HepG2 (cell line): Measurements from ENCODE around the gene TRPC4AP. TPM values are rescaled to one million over a fixed set of nuclear protein-coding genes. Genes with fewer than 3 reads are reported as not detected.

Experiments
- CEBPB ChIP-seq: IDR thresholded peaks from 2 replicates; pipeline ENCODE4 v1.6.1; 2011; ENCODE audit warnings: low read depth, low read length, improper control_type of control experiment, borderline replicate concordance
- E2F5 ChIP-seq: sonication (generic); formaldehyde crosslinking; conservative IDR thresholded peaks from 2 replicates; pipeline ENCODE4 v1.4.0; 2020; ENCODE audit warnings: missing genetic modification reagents
- HIC2 ChIP-seq: sonication (generic); formaldehyde crosslinking; IDR thresholded peaks from 2 replicates; pipeline ENCODE4 v1.9.0; 2022; ENCODE audit warnings: low read depth, missing genetic modification reagents
- HIVEP1 ChIP-seq: sonication (generic); formaldehyde crosslinking; IDR thresholded peaks from 2 replicates; pipeline ENCODE4 v1.4.0; 2020; ENCODE audit warnings: mild to moderate bottlenecking, missing genetic modification reagents
- PRMT3 ChIP-seq: sonication (generic); formaldehyde crosslinking; IDR thresholded peaks from 2 replicates; pipeline ENCODE4 v1.8.1; 2022; ENCODE audit warnings: low read depth, mild to moderate bottlenecking, moderate library complexity, missing genetic modification reagents, borderline replicate concordance
- RAD51 ChIP-seq: fragments of 450-650 bp; IDR thresholded peaks from 2 replicates; pipeline ENCODE4 v1.6.1; 2016; ENCODE audit warnings: borderline replicate concordance
- TFDP2 ChIP-seq: sonication (generic); formaldehyde crosslinking; IDR thresholded peaks from 2 replicates; pipeline ENCODE4 v1.4.0; 2020; ENCODE audit warnings: missing genetic modification reagents
- THAP8 ChIP-seq: sonication (generic); formaldehyde crosslinking; IDR thresholded peaks from 2 replicates; pipeline ENCODE4 v1.5.1; 2020; ENCODE audit warnings: missing genetic modification reagents, mild to moderate bottlenecking, borderline replicate concordance
- ZNF124 ChIP-seq: sonication (generic); formaldehyde crosslinking; IDR thresholded peaks from 2 replicates; pipeline ENCODE4 v1.4.0; 2020; ENCODE audit warnings: missing genetic modification reagents
- ZNF263 ChIP-seq: sonication (generic); formaldehyde crosslinking; IDR thresholded peaks from 2 replicates; pipeline ENCODE4 v1.4.0; 2020; ENCODE audit warnings: missing genetic modification reagents
- ZNF441 ChIP-seq: sonication (generic); formaldehyde crosslinking; IDR thresholded peaks from 2 replicates; pipeline ENCODE4 v1.7.0; 2021; ENCODE audit warnings: missing genetic modification reagents, borderline replicate concordance
- ZNF576 ChIP-seq: sonication (generic); formaldehyde crosslinking; IDR thresholded peaks from 2 replicates; pipeline ENCODE4 v1.4.0; 2020; ENCODE audit warnings: mild to moderate bottlenecking, missing genetic modification reagents
- ZNF674 ChIP-seq: sonication (generic); formaldehyde crosslinking; IDR thresholded peaks from 2 replicates; pipeline ENCODE4 v1.5.0; 2020; ENCODE audit warnings: low read depth, mild to moderate bottlenecking, missing genetic modification reagents
- ZNF777 ChIP-seq: sonication (generic); formaldehyde crosslinking; IDR thresholded peaks from 2 replicates; pipeline ENCODE4 v1.4.0; 2020; ENCODE audit warnings: missing genetic modification reagents
- ZNF792 ChIP-seq: IDR thresholded peaks from 2 replicates; pipeline ENCODE4 v1.6.1; 2016
- ZXDC ChIP-seq: sonication (generic); formaldehyde crosslinking; IDR thresholded peaks from 2 replicates; pipeline ENCODE4 v1.5.0; 2020; ENCODE audit warnings: mild to moderate bottlenecking, missing genetic modification reagents
- polyA plus RNA-seq, 8 experiments: library from polyadenylated mRNA; depleted of rRNA in 3 of 8; stranded (reverse) in 7 of 8; unstranded in 1 of 8; fragments of >200 nt; fragmentation: Illumina TruSeq in 4 of 8; extraction: Trizol in 4 of 8; gene quantifications; 2 replicates each; pipeline versions ENCODE4 v1.2.1 to v1.2.3, GENCODE V29; 2011 to 2016; ENCODE audit warnings: low read depth in 4 of 8, missing spikeins in 1 of 8, mixed read lengths in 1 of 8; ENCODE audit not compliant: insufficient read depth in 1 of 8
- total RNA-seq, 5 experiments: library from RNA; depleted of rRNA; stranded (reverse); fragments of >200 nt; fragmentation: Illumina TruSeq; extraction: Trizol; gene quantifications; 2 replicates each; pipeline ENCODE4 v1.2.3, GENCODE V29; 2016; ENCODE audit warnings: low read depth in 1 of 5

Gene TRPC4AP
- total and polyA plus RNA-seq, 2 of the 13 experiments (the other 11 are each of a cell fraction or from before 2014, with no cell fraction given), result 136 to 137 TPM

- peak; percentile 94; the same call in 1 of the 2 replicates for TF ChIP-seq ZNF674 (CRISPR knock-in tag)
- peak; percentile 87; the same call in 1 of the 2 replicates for TF ChIP-seq ZNF576 (CRISPR knock-in tag)
- TF ChIP-seq ZNF124 (CRISPR knock-in tag), result peak; percentile 81; the same call in 1 of the 2 replicates
- TF ChIP-seq TFDP2 (CRISPR knock-in tag), result peak; percentile 95
- TF ChIP-seq E2F5 (CRISPR knock-in tag), result peak; percentile 78
- TF ChIP-seq ZNF792, result peak; percentile 97
- TF ChIP-seq ZNF441 (CRISPR knock-in tag), result peak; percentile 91
- TF ChIP-seq ZNF263 (CRISPR knock-in tag), result peak; percentile 64; the same call in 1 of the 2 replicates
- peak; percentile 56; the same call in 1 of the 2 replicates for TF ChIP-seq THAP8 (CRISPR knock-in tag)
- TF ChIP-seq ZXDC (CRISPR knock-in tag), result no peak; the same call in 1 of the 2 replicates
- TF ChIP-seq PRMT3 (CRISPR knock-in tag), result peak; percentile 52; the same call in 1 of the 2 replicates
- TF ChIP-seq HIVEP1 (CRISPR knock-in tag), result peak; percentile 96
- TF ChIP-seq ZNF777 (CRISPR knock-in tag), result peak; percentile 84
- no peak for TF ChIP-seq CEBPB
- TF ChIP-seq HIC2, result peak; percentile 18
- no peak for TF ChIP-seq RAD51
These were observed 137.2 kb downstream of the TRPC4AP start, which contains the start of the genes GSS and MYH7B (continued) for GRCh38 chr20:34955231-34956040.
